ENCODE measurements around the gene PROSER3. TPM values are rescaled to one million over a fixed set of nuclear protein-coding genes. Genes with fewer than 3 reads are reported as not detected.

The PROSER3 gene
- total RNA-seq, 4 donors from 2014 or later, result 10.1 to 17.1 (median 13.4) TPM

GRCh38 chr19:35713506-35713850, 44.5 kb upstream of the PROSER3 start:
- no peak for ATAC-seq
- Histone ChIP-seq H3K27me3 (no peaks in the 10 kb centered on the region), H3K9me3 (no peaks in the 10 kb centered on the region), H3K4me3 (no peak overlapping the region), H3K4me1 (peaks cover 0 to 18% (median 11%) of the 10 kb centered on the region in 3 donors), H3K36me3 (no peaks in the 10 kb centered on the region), H3K27ac (no peak overlapping the region)
- TF ChIP-seq CTCF (IDR thresholded peaks at IDR 0.05), result no peak
- no peak for TF ChIP-seq POLR2A (IDR thresholded peaks at IDR 0.05)
- WGBS, 2 donors (ENCODE audit: low coverage in 1 of 2), result 62 to 65% methylated on average over 2 of the region's 2 CpGs

- no peak overlapping the region for H3K27ac ChIP-seq
- no peak for ATAC-seq
- H3K9me3 ChIP-seq, result no peaks in the 10 kb centered on the region
- peaks cover 0 to 23% (median 14%) of the 10 kb centered on the region in 3 donors for H3K4me1 ChIP-seq
- no peaks in the 10 kb centered on the region for H3K36me3 ChIP-seq
- 67 to 76% methylated on average over 4 to 9 of the region's 12 CpGs for WGBS, 2 donors (ENCODE audit: low coverage in 1 of 2)
- no peaks in the 10 kb centered on the region for H3K27me3 ChIP-seq
- no peak overlapping the region for H3K4me3 ChIP-seq
- TF ChIP-seq EP300 (IDR thresholded peaks at IDR 0.05), result no peak
These were observed 44.0 kb upstream of the PROSER3 start for GRCh38 chr19:35713904-35714495.

GRCh38 chr19:35714601-35715354, 43.2 kb upstream of the PROSER3 start:
- Histone ChIP-seq H3K36me3 (peaks cover 0 to 3% of the 10 kb centered on the region in 2 donors), H3K9me3 (no peaks in the 10 kb centered on the region), H3K27ac (peak overlapping the region in 2 of 4 donors; percentile 91 to 98), H3K4me1 (peaks cover 0 to 31% (median 19%) of the 10 kb centered on the region in 3 donors), H3K4me3 (no peak overlapping the region), H3K27me3 (no peaks in the 10 kb centered on the region)
- WGBS, 2 donors (ENCODE audit: low coverage in 1 of 2), result 73 to 82% methylated on average over 3 of the region's 14 CpGs
- TF ChIP-seq EP300 (IDR thresholded peaks at IDR 0.05) (no peak), POLR2A (IDR thresholded peaks at IDR 0.05) (no peak), CTCF (IDR thresholded peaks at IDR 0.05) (no peak), POLR2AphosphoS5 (IDR thresholded peaks at IDR 0.05) (no peak)
- no peak for ATAC-seq

- peak overlapping the region in 3 of 4 donors; percentile 91 to 98 (median 94) for H3K27ac ChIP-seq
- WGBS, 2 donors (ENCODE audit: low coverage in 1 of 2), result 40% methylated on average over 1 of the region's 7 CpGs; no CpG with 5 or more reads in 1 of the 2 donors
- peaks cover 0 to 9% of the 10 kb centered on the region in 2 donors for H3K36me3 ChIP-seq
- H3K9me3 ChIP-seq, result no peaks in the 10 kb centered on the region
- H3K27me3 ChIP-seq, result no peaks in the 10 kb centered on the region
- TF ChIP-seq CTCF (IDR thresholded peaks at IDR 0.05) (no peak), POLR2AphosphoS5 (IDR thresholded peaks at IDR 0.05) (no peak), EP300 (IDR thresholded peaks at IDR 0.05) (no peak), POLR2A (IDR thresholded peaks at IDR 0.05) (no peak)
- H3K4me3 ChIP-seq, result peak overlapping the region in 1 of 2 donors; percentile 94
- ATAC-seq, result no peak
- H3K4me1 ChIP-seq, result peaks cover 0 to 37% (median 19%) of the 10 kb centered on the region in 3 donors
These were observed 42.6 kb upstream of the PROSER3 start for GRCh38 chr19:35715355-35715809.

GRCh38 chr19:35715981-35716800, 41.8 kb upstream of the PROSER3 start:
- Histone ChIP-seq H3K4me1 (peaks cover 0 to 43% (median 19%) of the 10 kb centered on the region in 3 donors), H3K27me3 (no peaks in the 10 kb centered on the region), H3K4me3 (peak overlapping the region; percentile 57 to 94), H3K9me3 (no peaks in the 10 kb centered on the region), H3K36me3 (peaks cover 0 to 17% of the 10 kb centered on the region in 2 donors), H3K27ac (peak overlapping the region; percentile 35 to 98 (median 92))
- peak; percentile 23 for ATAC-seq
- WGBS, 2 donors (ENCODE audit: low coverage in 1 of 2), result 0 to 5% methylated on average over 12 to 34 of the region's 52 CpGs
- TF ChIP-seq POLR2AphosphoS5 (IDR thresholded peaks at IDR 0.05) (no peak), EP300 (IDR thresholded peaks at IDR 0.05) (no peak), POLR2A (IDR thresholded peaks at IDR 0.05) (no peak), CTCF (IDR thresholded peaks at IDR 0.05) (no peak)

Measured in gastroesophageal sphincter (tissue), 4 donors.